NCI-H69 (cell line): Measurements from ENCODE around the gene POLR1A.

ENCODE experiments used
- DNase-seq: peaks from one replicate; lab custom pipeline; 2025; lab: John Stamatoyannopoulos, UW

The POLR1A gene

DNA sequence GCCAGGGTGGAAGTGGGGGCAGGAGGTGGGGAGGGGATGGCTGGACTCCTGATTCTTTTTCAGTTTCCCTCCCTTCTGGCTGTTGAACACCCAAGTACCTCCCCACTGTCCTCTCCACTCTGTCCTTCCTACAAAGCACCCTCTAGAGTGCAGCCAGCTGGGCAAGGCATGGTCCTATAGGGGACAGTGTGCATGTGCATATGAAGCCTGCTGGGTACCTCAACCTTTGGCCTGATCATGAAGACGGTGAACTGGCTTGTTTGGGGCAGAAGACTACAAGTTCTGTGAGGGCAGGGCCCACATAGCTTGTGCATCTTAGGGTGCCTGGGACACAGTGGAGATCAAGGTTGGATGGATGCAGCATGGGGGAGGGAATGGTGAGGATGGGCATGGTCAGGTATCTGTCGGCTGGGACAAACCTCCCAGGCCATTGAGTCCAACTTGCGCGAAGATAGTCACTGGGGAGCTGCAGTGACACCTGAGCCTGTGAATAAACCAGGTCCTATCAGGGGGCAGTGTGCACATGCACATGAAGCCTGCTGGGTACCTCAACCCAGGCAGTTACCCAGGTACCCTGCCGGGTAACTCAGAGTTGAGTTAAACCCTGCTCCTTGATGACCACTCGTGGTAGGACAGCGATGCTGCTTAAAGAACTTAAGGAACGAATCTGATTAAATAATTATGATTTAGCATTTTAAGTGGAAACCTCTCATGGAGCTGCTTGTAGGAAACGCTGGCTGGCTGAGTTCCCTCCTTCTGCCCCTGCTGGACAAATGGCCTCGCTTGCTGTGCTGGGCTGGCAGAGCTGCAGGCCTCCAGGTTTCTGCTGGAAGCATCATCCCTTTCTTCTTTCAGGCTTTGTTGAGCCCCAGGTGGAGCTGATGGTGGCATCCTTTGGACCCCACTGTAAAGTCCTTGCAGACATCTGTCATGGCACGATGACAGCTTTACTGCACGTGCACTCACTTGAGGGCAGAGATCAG, 84.0 kb downstream of the POLR1A start:
- no peak for DNase-seq

DNA sequence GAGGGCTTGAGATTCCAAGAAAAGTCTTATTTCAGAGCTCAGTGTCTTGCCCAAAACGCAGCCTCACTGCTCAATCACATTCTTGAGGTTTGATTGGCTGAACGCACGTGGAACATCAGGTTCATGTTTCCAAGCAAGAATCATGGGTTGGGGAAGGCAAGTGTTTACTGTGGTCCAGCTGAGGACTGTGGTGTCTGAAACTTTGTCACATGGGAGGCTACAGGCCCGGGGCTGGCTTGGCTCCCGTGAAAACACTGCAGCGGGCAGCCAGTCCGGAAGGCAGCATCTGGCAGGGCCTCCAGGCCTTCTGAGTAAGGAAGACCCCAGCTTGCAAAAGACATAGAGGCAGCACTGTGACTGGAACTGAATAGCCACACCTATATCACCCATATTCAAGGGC, 84.7 kb downstream of the POLR1A start:
- no peak for DNase-seq

DNA sequence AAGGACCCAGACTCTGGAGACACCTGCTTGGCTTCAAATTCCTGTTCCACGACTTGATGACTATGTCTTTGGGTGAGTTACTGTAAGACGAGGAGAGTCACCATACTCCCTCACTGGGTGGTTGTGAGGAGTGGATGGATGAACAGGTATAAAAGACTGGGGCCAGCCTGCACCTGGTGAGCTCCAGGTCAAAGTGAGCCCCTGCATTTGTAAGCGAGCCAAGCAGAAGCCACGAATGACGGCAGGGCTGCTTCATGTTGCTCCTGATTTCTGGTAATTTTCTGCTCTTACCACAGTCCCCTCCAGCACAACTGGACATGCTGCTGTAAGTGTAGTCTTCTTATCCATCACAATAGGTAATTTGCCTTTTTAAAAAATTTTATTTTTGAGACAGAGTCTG, 86.6 kb downstream of the POLR1A start:
- DNase-seq = no peak

DNA sequence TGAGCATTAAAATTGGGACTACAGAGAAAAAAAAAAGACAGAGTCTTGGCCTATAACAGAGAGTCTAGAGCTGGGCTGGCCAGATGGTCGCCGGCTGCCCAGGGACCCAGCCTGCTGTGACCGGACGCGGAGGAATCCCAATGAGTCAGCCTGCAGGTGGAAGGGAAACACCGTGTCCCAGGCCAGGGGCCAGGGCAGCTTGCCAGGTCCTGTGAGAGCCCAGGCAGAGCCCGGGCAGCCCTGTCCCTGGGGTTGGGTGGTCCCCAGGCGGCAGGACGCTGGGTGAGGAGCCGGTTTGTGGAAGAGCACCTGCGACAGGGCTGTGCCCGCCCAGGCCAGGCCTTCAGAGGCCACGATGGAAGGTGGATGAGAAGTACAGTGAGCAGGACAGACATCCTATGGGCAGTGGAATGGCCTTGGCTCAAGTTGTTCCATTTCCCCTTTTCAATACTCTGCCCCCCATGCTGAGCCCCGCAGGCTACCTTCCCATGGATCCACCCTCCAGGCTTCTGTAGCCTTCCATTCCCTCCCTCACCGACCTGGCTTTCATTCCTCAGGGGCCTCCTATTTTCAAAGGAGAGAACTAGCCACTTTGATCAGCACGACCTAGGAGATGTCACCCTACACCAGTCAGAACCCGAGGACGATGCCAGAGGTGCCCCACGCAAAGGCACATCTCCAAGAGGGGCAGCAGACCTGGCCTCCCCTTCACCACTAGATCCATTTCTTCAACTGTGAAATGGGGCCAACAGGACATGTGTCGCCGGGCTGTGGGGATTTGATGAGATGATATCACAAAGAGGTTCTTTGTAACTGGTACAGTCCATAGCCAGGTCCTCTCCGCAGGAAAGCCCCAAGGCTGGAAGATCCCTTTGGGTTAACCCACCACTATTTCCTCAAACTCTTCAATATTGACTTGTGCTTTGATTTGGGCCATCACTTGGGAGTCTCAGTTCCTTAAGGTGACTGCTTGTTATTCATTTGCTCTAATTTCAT, 87.5 kb downstream of the POLR1A start:
- DNase-seq = no peak

DNA sequence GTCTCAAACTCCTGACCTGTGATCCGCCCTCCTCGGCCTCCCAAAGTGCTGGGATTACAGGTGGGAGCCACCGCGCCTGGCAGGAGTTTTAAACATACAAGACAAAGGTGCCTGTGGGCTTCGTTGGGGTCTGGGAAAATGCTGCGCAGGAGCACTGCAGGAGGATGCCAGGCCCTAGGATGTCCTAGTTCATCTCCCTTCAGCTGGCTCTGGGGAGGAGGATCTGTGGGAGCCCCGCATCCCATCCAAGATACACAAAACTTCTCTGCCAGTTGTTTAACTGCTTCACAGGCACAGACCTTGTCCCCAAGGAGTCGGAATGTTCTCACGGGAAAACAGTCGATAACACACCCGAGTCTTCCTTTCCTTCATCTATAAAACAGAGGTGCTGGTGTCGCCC, 89.1 kb downstream of the POLR1A start:
- no peak for DNase-seq

DNA sequence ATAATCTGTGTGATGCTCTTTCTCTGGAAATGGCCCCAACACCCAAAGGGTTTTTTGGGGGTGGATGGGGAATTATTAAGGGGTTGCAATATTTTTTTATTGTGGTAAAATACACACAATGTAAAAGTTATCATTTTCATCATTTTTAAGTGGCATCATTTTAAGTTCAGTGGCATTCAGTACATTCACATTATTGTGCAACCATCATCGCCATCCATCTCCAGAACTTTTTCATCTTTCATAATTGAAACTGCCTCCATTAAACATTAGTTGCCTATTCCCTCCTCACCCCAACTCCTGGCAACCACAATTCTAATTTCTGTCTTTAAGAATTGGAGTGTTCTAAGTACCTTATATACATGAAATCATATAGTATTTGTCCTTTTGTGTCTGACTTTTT, 90.0 kb downstream of the POLR1A start:
- no peak for DNase-seq

DNA sequence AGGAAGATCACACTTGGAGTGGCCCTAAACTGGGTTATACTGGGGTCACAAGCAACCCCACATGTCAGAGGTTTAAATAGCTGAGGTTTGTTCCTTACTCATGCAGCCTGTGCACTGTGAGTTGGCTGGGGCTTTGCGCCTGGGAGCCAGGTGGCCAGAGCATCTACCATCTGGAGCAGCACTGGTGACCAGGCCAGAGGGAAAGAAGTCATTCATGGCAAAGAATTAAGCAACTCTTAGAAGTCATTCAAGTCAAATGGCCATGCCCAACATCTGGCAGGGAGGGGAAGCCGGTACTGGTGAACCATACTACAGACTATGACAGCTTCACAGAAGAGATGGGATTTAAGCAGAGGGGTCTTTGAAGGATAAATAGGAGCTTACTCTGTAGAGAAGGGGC, 90.7 kb downstream of the POLR1A start:
- no peak for DNase-seq

DNA sequence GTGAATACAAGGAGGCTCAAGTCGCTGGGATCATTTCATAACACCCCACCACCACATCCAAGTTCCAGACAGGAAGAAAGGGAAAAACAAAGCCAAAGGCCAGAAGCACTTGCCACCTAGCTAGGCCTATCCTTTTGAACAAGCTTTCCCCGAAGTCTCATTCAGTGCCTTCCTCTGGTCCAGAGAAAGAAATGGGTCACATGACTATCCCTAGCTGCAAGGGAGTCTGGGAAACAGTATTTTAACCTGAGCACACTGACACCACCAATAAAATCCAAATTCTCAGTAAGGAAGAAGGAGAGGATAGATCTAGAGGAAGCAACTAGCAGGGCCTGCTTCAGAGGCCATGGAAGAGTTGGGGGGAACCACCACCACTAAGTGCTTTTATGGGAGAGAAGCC, 91.2 kb downstream of the POLR1A start:
- no peak for DNase-seq

DNA sequence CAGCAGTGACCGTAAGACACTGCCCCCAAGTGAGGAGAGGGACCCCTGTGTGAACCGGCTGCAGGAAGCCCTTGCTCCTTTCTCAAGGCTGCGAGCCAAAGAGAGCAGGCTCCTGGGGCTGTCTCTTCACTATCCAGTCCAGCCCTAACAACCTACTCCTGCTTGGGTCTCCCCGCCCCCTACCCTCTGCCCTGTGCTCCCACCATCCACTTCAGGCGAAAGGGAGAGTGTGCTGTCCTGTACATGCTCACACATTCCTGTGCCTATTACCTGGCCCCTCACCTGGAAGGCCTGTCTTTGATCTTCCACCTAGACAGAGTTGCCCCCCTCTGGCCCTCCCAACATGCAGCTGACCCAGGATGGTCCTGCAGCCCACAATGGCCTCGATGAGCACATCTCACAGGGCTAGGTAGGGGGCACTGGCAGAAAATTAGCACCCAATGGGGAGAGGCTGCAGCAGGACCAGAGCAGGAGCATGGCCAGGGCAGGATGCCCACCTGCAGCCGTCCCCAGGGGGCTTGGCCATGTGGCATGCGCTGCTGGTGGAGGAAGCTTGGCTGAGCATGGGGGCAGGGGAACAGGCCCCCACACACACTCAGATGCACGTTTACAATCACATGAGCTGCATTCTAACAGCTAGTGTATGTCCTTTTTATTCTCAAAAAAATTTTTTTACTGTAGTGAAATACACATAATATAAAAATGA, 93.5 kb downstream of the POLR1A start:
- DNase-seq = no peak

DNA sequence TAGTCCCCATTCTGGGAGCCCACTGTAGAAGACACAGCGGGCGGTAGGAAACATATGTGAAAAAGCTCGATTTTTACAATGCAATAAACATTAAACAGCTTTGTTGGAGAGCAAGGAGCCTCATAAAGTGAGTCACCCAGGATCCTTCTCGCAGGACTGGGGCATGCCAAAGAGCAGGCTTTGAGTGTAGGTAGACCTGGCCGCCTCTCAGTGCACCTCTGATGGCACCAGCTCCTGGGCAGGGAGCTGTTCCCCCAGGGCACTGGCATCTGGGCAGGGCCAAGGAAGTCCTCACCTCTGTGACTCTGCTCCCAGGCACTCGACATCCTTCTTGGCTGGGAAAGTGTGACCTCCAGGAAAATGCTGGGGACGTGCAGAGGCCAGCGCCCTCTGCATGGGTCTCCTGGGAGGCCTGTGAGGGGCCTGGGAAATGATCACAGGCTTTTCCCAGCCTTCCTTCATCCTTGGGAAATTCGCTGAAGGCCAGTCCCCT, 94.2 kb downstream of the POLR1A start:
- DNase-seq = no peak

DNA sequence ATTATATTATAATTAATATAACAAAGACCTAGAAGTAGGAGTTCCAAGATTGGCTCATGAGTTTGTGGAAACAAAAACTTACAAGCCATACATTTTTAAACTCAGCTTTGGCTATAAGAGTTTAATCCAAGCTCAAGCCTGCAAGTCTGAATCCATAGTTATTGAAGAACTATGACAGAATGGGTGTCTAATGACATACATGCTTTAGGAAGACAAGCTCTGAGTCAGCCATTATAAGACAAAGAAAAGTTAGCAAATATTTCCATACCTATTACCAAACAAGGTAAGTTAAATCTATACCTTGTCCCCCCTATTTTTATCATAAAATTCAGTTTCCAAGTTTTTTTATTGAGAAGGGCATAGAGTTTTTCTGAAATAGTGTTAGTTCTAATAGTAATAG, 95.6 kb downstream of the POLR1A start:
- DNase-seq = no peak

DNA sequence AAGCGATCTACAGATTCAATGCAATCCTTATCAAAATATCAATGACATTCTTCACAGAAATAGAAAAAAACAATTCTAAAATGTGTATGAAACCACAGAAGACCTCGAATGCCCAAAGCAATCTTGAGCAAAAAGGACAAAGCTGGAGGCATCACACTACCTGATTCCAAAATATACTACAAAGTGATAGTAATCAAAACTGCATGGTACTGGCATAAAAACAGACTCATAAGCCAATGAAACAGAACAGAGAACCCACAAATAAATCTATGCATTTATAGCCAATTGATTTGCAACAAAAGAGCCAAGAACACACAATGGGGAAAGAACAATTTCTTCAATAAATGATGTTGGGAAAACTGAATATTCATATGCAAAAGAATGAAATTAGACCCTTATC, 99.2 kb downstream of the POLR1A start:
- no peak for DNase-seq

DNA sequence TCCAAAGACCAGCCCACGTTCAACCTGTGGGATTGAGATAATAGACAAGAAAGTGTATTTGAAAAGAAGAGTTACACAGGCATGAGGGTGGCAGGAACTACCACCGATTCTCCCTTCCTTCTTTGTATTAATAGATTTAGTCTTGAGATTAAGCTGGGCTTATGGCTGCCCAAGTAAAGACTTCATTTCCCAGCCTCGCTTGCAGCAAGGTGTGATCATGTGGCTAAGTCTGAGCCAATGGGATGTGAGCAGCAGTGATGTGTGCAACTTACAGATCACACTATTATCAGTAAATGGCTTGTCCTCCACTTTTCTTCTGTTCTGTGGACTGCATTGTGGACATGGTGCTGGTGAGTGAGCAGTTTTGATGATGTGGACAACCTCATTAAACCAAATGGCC, 101.7 kb downstream of the POLR1A start:
- DNase-seq = no peak

DNA sequence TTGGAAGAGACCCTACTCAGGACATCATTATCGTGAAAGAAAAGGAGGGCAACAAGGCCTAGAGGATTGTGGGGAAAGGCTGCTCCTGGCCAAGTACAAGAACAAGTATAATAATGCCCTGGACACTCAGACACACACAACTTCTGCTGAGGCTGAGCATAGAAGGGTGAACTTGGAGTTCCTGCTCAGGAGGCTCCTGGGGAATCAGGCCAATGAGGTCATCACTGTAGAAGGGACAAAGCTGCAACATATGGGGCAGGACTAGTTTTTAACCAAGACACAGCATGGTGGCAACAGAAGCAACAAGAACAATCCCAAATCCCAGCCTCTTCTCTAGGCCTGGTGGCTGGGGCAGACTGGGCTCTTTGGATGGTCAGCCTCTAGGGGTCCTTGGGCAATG, 102.6 kb downstream of the POLR1A start:
- DNase-seq = no peak

DNA sequence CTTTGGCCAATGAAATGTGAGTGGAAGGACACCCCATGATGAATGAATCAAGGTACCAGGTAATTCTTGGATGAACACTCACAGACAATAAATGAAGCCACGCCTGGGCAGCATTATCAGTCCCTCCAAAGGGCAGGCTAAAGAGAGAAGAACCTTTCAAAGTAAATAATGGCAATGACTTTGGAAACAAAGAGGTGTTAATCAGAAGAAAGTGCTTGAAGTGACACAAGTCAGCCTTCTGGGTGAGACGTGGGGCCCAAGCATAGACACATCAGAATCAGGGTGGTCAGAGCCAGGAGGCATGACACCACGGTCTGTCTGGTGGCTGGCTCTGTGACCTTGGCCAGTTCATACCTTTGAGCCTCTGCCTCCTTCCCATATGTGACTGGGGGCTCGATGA, 103.3 kb downstream of the POLR1A start:
- DNase-seq = no peak

DNA sequence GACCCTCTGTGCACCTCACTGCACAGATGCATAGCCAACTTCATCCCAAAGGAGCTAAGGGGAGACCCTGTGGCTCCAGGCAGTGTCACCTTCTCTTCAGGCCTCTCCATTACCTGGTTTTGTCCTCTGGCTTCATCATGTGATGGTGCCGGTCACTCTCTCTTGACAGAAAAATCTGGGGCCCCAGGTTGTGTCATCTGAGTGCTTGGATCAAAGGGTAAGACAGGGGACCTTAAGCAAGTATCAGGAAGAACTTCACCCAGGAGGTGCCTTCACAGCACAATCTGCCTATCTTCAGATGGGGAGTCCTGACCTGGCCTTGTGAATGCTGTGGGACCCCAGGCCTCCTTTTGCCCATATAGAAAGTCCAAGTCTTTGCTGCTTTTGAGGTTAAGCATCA, 104.4 kb downstream of the POLR1A start:
- no peak for DNase-seq

DNA sequence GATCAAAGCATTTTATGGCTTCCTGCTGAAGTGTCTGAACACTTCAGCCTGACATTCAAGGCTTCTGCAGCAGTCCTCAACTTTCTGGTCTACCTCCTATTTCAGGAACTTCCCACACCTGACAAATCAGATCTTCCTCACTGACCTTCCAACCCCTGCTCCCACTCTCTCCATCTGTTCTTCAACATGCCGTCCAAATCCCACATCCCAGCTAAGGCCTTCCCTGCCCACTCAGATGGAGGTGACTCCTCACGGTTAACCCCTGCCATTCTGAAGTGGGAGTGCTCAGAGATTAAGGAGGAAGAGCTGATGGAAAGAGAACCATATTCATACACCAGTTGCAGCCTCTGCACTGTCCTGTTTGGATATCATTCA, 104.8 kb downstream of the POLR1A start:
- DNase-seq = no peak

DNA sequence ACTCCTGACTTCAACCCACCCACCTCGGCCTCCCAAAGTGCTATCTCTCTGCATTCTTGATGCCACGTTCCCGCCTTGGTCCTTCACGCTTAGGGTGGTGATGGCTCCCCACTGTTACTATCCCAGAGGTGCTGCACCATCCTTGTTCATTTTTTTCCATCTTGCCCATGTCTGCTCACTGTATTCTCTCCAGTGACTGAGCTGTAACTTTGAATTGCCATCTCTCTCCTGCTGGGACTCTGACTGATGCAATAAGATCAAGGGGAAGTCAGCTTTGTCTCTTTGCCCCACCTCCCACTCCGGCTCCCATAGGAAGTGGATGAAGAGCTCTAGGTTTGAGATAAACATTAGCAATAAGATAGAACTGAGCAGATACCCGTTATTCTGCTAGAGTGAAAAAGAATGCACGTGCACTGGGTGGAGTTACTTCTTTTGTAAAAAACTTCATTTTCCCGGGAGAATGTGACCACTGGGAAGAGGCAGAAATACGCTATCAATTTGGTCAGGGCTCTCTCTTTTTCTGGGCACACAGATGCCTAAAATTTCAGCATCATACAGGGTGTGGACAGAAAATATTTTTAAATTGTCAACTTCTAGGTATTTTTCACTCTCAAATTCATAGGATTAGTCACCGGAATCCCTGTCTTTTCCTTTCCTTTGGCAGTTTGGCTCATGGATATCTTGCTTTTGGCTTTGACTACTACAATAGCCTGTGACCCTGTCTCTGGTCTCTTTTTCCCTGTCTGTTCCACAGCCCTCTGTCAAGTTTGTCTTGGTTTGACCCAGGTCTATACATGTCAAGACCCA, 105.4 kb downstream of the POLR1A start:
- DNase-seq = no peak

DNA sequence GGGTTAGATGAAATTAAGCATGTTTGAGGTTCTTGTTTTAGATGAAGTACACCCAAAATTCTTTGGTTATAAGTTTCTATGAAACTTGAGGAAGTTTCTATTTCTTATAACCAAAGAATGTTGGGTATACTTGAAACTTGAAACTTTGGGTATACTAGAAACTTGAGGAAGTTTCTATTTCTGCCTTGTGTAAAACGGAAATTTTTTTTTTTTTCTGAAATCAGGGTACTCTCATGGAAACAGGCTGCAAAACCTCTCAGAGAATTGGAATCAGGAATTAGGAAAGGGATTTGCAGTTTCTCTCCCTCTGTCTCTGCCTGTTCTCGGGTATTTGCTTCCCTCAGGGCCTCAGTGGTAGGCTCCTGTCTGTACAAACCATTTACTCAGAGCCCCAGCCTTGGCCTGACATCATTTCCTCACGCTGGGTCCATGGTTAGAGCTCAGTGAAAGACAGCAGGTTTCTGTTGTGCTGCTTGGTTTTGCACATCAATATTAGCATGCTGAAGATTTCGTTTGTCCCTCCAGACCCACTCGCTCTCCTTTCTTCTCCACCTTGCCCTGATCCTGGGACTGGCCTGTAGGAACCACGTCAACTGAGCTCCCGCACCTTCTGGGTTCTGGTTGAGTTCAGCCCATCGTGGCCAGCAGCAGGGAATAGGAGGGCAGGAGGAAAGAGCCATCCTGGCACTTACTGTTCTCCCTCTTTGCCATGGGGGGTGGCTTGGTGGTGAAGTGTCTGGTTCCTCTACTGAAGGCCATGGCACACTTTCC, 106.4 kb downstream of the POLR1A start:
- DNase-seq = no peak
